HEK293 (cell line): ENCODE results near the gene CABCOCO1.

Source experiments
- CTCF ChIA-PET: fragments of 350-600 bp; formaldehyde crosslinking; extraction: SDS; loops from one replicate; lab custom pipeline; 2021; ENCODE audit warnings: antibody characterized with exemption; lab: Yijun Ruan, JAX
- POLR2A ChIA-PET: fragments of 300-600 bp; formaldehyde crosslinking; extraction: SDS; loops from one replicate; lab custom pipeline; 2020; ENCODE audit warnings: antibody characterized with exemption, inconsistent platforms; lab: Yijun Ruan, JAX
- H3K27ac ChIP-seq: fragments of 200-500 bp; sonication (Bioruptor generic); 2 replicates; pipeline ENCODE4 v1.5.1; 2014; ENCODE audit warnings: low read depth, low read length, control low read depth, inconsistent platforms; ENCODE audit errors: extremely low read depth
- H3K36me3 ChIP-seq, 2 experiments: fragments of 200-500 bp in 1 of 2; sonication (Bioruptor generic) in 1 of 2; 1 replicate in 1 of 2; 2 replicates in 1 of 2; pipeline ENCODE4 v1.5.1; 2014 to 2017; ENCODE audit warnings: inconsistent platforms in 2 of 2, low read length in 2 of 2; ENCODE audit not compliant: control insufficient read depth in 2 of 2, insufficient read depth in 1 of 2
- H3K4me1 ChIP-seq: fragments of 200-500 bp; sonication (Bioruptor generic); 2 replicates; pipeline ENCODE4 v1.5.1; 2014; ENCODE audit warnings: mild to moderate bottlenecking, low read length, inconsistent platforms; ENCODE audit not compliant: control insufficient read depth, insufficient read depth
- H3K4me3 ChIP-seq: 2 replicates; pipeline ENCODE4 v1.5.1; 2011; ENCODE audit warnings: low read depth, mild to moderate bottlenecking, control low read depth, low read length, moderate library complexity
- H3K9me3 ChIP-seq: fragments of 200-500 bp; sonication (Bioruptor generic); 2 replicates; pipeline ENCODE4 v1.5.1; 2014; ENCODE audit warnings: low read depth, low read length, inconsistent platforms; ENCODE audit not compliant: control insufficient read depth, insufficient read depth
- OSR2 ChIP-seq: fragments of 450-650 bp; formaldehyde crosslinking; IDR thresholded peaks from 2 replicates; pipeline ENCODE4 v1.5.1; 2016; ENCODE audit warnings: missing biosample characterization, missing genetic modification characterization
- ZBTB8A ChIP-seq: fragments of 450-650 bp; formaldehyde crosslinking; IDR thresholded peaks from 2 replicates; pipeline ENCODE4 v1.5.1; 2016; ENCODE audit warnings: missing biosample characterization, missing genetic modification characterization
- ZNF175 ChIP-seq: fragments of 450-650 bp; formaldehyde crosslinking; IDR thresholded peaks from 2 replicates; pipeline ENCODE4 v1.5.1; 2016; ENCODE audit warnings: missing biosample characterization, missing genetic modification characterization
- ZNF24 ChIP-seq: fragments of 450-650 bp; formaldehyde crosslinking; IDR thresholded peaks from 2 replicates; pipeline ENCODE4 v1.5.1; 2016; ENCODE audit warnings: missing biosample characterization, missing genetic modification characterization
- ZNF302 ChIP-seq: fragments of 450-650 bp; formaldehyde crosslinking; IDR thresholded peaks from 2 replicates; pipeline ENCODE4 v1.5.1; 2016; ENCODE audit warnings: missing biosample characterization, missing genetic modification characterization, low read depth
- ZNF335 ChIP-seq: fragments of 450-650 bp; formaldehyde crosslinking; conservative IDR thresholded peaks from 2 replicates; pipeline ENCODE4 v1.5.1; 2016; ENCODE audit warnings: missing biosample characterization, missing genetic modification characterization
- ZNF514 ChIP-seq: fragments of 450-650 bp; formaldehyde crosslinking; IDR thresholded peaks from 2 replicates; pipeline ENCODE4 v1.5.1; 2016; ENCODE audit warnings: missing biosample characterization, missing genetic modification characterization
- ZNF529 ChIP-seq: fragments of 450-650 bp; formaldehyde crosslinking; IDR thresholded peaks from 2 replicates; pipeline ENCODE4 v1.5.1; 2017; ENCODE audit warnings: missing genetic modification characterization, missing biosample characterization; ENCODE audit not compliant: insufficient replicate concordance
- ZNF664 ChIP-seq: fragments of 450-650 bp; formaldehyde crosslinking; IDR thresholded peaks from 2 replicates; pipeline ENCODE4 v1.5.1; 2016; ENCODE audit warnings: missing biosample characterization, missing genetic modification characterization
- ZNF677 ChIP-seq: fragments of 450-650 bp; IDR thresholded peaks from 2 replicates; pipeline ENCODE4 v1.5.0; 2018; ENCODE audit warnings: missing biosample characterization, mild to moderate bottlenecking, missing genetic modification characterization, moderate library complexity
- ZNF76 ChIP-seq: fragments of 450-650 bp; formaldehyde crosslinking; IDR thresholded peaks from 2 replicates; pipeline ENCODE4; 2016; ENCODE audit warnings: low read depth, missing biosample characterization, missing genetic modification characterization, borderline replicate concordance
- ZSCAN23 ChIP-seq: fragments of 450-650 bp; formaldehyde crosslinking; IDR thresholded peaks from 2 replicates; pipeline ENCODE4 v1.5.1; 2016; ENCODE audit warnings: missing biosample characterization, missing genetic modification characterization
- TF ChIP-seq, protein P1 (sequence below): fragments of 450-650 bp; formaldehyde crosslinking; IDR thresholded peaks from 2 replicates; pipeline ENCODE4 v1.5.1; 2016; ENCODE audit warnings: missing biosample characterization, missing genetic modification characterization, low read depth
- TF ChIP-seq, protein P2 (sequence below): fragments of 450-650 bp; formaldehyde crosslinking; IDR thresholded peaks from 2 replicates; pipeline ENCODE4; 2016; ENCODE audit warnings: missing biosample characterization, missing genetic modification characterization
- TF ChIP-seq, protein P3 (sequence below): fragments of 450-650 bp; formaldehyde crosslinking; IDR thresholded peaks from 2 replicates; pipeline ENCODE4 v1.5.1; 2017; ENCODE audit warnings: missing biosample characterization, mild to moderate bottlenecking, missing genetic modification characterization, moderate library complexity
- TF ChIP-seq, protein P4 (sequence below): fragments of 450-650 bp; formaldehyde crosslinking; IDR thresholded peaks from 2 replicates; pipeline ENCODE4 v1.5.1; 2017; ENCODE audit warnings: missing biosample characterization, missing genetic modification characterization
- TF ChIP-seq, protein P5 (sequence below): fragments of 450-650 bp; formaldehyde crosslinking; IDR thresholded peaks from 2 replicates; pipeline ENCODE4 v1.5.1; 2016; ENCODE audit warnings: missing biosample characterization, missing genetic modification characterization

Gene CABCOCO1

DNA sequence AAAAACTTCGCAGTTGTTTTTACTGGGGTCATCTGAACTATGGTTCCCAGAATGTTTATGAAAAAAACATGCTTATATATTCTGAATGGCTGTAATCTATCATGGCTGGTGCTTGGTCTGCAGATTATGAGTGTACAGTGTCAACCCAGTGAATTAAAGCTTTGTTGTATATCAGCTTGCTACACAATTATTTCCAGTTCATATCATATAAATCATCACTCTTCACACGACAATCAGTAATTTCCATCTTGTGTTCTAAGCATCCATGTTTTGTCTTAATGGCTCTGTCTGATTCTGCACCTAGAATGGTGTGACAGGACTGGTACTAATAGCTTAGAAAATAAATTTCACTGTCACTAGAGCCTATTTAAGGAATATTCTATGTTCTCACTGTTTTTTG lies 83.6 kb downstream of the CABCOCO1 start:
- H3K4me1 ChIP-seq, result peaks cover 6% of the 10 kb centered on the region
- no peak overlapping the region for H3K4me3 ChIP-seq
- TF ChIP-seq ZBTB8A (tag by site-specific recombination) (no peak), ZNF76 (tag by site-specific recombination) (no peak), ZNF677 (tag by site-specific recombination) (no peak), ZNF335 (no peak), ZNF529 (tag by site-specific recombination) (no peak), ZNF664 (tag by site-specific recombination) (no peak)
- TF ChIP-seq, protein P1, sequence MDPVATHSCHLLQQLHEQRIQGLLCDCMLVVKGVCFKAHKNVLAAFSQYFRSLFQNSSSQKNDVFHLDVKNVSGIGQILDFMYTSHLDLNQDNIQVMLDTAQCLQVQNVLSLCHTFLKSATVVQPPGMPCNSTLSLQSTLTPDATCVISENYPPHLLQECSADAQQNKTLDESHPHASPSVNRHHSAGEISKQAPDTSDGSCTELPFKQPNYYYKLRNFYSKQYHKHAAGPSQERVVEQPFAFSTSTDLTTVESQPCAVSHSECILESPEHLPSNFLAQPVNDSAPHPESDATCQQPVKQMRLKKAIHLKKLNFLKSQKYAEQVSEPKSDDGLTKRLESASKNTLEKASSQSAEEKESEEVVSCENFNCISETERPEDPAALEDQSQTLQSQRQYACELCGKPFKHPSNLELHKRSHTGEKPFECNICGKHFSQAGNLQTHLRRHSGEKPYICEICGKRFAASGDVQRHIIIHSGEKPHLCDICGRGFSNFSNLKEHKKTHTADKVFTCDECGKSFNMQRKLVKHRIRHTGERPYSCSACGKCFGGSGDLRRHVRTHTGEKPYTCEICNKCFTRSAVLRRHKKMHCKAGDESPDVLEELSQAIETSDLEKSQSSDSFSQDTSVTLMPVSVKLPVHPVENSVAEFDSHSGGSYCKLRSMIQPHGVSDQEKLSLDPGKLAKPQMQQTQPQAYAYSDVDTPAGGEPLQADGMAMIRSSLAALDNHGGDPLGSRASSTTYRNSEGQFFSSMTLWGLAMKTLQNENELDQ (tag by site-specific recombination), result no peak
- TF ChIP-seq, protein P2, sequence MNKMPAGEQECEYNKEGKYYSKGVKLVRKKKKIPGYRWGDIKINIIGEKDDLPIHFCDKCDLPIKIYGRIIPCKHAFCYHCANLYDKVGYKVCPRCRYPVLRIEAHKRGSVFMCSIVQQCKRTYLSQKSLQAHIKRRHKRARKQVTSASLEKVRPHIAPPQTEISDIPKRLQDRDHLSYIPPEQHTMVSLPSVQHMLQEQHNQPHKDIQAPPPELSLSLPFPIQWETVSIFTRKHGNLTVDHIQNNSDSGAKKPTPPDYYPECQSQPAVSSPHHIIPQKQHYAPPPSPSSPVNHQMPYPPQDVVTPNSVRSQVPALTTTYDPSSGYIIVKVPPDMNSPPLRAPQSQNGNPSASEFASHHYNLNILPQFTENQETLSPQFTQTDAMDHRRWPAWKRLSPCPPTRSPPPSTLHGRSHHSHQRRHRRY (tag by site-specific recombination), result no peak
- TF ChIP-seq, protein P3, sequence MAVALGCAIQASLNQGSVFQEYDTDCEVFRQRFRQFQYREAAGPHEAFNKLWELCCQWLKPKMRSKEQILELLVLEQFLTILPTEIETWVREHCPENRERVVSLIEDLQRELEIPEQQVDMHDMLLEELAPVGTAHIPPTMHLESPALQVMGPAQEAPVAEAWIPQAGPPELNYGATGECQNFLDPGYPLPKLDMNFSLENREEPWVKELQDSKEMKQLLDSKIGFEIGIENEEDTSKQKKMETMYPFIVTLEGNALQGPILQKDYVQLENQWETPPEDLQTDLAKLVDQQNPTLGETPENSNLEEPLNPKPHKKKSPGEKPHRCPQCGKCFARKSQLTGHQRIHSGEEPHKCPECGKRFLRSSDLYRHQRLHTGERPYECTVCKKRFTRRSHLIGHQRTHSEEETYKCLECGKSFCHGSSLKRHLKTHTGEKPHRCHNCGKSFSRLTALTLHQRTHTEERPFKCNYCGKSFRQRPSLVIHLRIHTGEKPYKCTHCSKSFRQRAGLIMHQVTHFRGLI (tag by site-specific recombination), result no peak
- TF ChIP-seq, protein P4, sequence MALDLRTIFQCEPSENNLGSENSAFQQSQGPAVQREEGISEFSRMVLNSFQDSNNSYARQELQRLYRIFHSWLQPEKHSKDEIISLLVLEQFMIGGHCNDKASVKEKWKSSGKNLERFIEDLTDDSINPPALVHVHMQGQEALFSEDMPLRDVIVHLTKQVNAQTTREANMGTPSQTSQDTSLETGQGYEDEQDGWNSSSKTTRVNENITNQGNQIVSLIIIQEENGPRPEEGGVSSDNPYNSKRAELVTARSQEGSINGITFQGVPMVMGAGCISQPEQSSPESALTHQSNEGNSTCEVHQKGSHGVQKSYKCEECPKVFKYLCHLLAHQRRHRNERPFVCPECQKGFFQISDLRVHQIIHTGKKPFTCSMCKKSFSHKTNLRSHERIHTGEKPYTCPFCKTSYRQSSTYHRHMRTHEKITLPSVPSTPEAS (tag by site-specific recombination), result no peak
- no peaks in the 10 kb centered on the region for H3K36me3 ChIP-seq
- POLR2A ChIA-PET, result no interaction called here
- H3K27ac ChIP-seq, result no peak overlapping the region
- H3K9me3 ChIP-seq, result no peaks in the 10 kb centered on the region
- CTCF ChIA-PET, result interaction anchor here (0.6 to 5.2 kb wide), 5 partner anchors 10 to 169 kb away, joined by 3 to 30 read pairs (median 3); no protein-coding TSS in a partner anchor

DNA sequence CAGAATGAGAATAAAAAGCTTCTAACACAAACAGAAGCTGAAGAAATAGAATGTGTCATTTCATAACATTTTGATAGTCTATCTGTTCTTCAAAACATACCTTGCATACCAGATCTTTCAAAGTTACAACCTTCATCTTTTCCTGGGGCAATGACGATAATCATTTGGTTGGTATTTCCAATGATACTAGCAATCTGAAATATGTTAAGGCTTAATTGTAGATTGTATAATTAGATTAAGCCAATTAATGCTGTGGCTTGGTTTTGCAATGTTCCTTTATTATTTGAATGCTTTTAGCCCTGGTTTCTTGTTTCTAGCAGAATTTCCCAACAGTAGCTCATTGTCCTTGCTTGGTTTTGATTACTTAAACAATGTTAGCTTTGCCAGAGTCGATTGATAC lies 84.6 kb downstream of the CABCOCO1 start:
- H3K9me3 ChIP-seq, result no peaks in the 10 kb centered on the region
- TF ChIP-seq ZNF175 (tag by site-specific recombination), result no peak
- no peak for TF ChIP-seq OSR2
- no peak for TF ChIP-seq ZNF24 (tag by site-specific recombination)
- no peak for TF ChIP-seq ZSCAN23 (tag by site-specific recombination)
- TF ChIP-seq ZNF514 (tag by site-specific recombination), result no peak
- no peak for TF ChIP-seq ZNF302
- TF ChIP-seq, protein P5, sequence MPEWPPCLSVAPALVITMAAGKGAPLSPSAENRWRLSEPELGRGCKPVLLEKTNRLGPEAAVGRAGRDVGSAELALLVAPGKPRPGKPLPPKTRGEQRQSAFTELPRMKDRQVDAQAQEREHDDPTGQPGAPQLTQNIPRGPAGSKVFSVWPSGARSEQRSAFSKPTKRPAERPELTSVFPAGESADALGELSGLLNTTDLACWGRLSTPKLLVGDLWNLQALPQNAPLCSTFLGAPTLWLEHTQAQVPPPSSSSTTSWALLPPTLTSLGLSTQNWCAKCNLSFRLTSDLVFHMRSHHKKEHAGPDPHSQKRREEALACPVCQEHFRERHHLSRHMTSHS (tag by site-specific recombination), result no peak
- CTCF ChIA-PET, result interaction anchor here (0.6 to 5.2 kb wide), 5 partner anchors 13 to 326 kb away, joined by 3 to 30 read pairs (median 7); no protein-coding TSS in a partner anchor

More for the DNA sequence above, 84.6 kb downstream of the CABCOCO1 start:
- POLR2A ChIA-PET, result no interaction called here
- Histone ChIP-seq H3K27ac (no peak overlapping the region), H3K36me3 (no peaks in the 10 kb centered on the region), H3K4me3 (no peak overlapping the region), H3K4me1 (peaks cover 13% of the 10 kb centered on the region)
